GM18520 (cell line): ENCODE data around the gene RINT1.
"Not testable (repeated sequence)": the region's sequence is repeated elsewhere in the genome, so short reads cannot be mapped to it uniquely, and the experiment has no call there.

Source experiments
- ATAC-seq: cut with Tn5 transposase; IDR thresholded peaks from one replicate; pipeline ENCODE4 v1.9.1; 2021; ENCODE audit not compliant: unreplicated experiment

The RINT1 gene

DNA sequence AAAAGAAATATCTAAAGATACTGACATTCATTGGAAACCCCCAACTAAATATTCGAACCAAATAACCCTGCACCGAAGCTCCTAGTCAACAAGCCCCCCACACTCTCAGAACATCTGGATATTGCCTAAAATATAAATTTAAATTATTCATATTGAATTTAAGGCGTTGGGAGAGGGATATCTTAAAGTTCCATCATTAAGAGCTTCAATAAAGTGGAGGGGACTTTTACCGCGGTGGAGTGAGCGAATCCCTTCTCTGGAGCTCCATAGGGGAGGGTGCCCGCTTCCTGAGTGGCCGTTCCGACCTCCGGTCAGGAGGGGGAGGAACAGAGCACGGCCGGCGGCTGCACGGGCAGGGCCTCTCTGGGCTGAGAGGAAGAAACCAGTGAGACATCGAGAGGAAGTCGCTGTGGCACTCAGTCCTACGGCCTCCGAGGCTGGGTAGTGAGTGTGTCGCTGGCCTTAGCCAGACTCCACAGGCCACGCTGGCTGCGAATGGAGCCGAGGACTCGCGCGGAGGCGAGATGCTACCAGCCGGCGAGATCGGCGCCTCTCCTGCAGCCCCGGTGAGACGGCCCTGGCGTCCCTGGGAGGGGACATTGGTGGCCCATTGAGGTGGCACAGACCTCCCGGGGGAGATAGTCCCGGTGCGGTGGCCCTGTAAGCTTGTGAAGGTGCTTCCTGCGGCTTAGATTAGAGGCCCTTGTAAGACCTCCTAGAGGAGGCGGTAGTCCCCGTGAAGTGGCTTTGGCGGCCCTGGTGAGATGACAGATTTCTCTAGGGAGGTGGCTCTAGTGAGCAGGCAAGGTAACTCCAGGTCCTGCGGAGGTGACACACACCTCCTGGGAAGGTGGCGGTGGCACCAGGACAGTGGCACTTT lies at the start of gene RINT1:
RINT1 (plus strand) TSS at position 410 of the 880 bp plus-strand sequence; CDS start at position 525, 115 bp downstream.
- peak; percentile 96 for ATAC-seq

DNA sequence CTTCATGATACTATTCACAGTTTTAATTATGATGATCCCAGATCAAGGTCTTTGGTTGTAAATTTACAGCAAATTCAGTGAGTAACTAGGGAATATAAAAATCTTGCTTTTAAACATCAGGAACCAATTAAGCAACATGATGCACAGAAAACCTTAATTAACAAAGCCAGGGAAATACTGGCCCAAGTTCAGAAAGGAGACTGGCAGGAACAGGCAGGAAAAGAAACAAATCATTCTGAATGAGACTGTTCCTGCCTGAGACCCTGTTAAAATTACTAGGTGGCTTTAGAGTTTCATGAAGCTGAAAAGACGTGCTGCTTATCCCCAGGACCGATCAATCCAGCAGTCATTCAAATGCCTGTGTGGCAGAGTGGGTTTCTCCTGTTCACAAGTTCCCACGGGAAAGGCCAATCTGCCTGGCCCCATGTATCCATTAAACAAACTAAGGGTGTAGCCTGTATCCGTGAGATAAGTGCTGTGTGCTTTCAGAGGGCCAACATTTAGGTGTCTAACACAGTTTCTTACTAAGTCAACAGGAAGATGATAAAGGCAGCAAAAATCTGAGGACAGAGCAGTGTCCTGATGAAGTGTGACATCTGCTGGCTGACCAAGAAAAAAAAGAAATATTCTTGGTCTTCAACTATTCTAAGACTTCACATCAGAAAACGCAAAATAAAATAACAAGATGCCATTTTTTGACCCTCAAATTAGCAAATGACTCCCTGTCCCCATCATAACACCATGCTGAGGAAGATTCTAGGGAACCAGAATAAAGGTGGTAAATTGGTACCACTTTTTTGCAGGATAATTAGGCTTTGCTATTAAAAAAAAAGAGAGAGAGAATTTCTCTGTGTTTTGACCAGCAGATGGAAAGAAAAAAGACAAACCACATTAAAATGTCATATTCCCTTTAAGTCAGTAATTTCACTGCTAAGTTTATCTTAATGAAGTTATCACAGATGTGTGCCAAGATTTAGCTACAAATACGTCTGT lies 44.1 kb upstream of the RINT1 start:
- no peak for ATAC-seq

DNA sequence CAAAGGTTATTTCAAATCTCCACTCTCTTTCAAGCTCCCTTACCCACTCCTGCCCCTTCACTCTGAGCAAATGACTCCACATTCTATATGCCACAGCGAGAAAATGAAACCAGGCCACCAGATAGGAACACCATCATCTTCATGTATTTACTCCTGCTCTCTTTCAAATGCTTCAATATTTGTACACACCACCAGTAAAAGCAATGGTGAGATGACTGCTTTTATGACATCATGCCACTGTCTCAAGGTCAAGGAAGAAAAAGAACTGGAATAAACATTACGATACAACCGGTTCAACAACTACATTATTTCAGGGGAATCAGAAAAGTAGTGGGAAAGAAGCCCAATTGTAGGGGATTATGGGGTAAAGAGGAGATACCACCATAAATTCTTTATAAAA lies 42.6 kb upstream of the RINT1 start:
- no peak for ATAC-seq

DNA sequence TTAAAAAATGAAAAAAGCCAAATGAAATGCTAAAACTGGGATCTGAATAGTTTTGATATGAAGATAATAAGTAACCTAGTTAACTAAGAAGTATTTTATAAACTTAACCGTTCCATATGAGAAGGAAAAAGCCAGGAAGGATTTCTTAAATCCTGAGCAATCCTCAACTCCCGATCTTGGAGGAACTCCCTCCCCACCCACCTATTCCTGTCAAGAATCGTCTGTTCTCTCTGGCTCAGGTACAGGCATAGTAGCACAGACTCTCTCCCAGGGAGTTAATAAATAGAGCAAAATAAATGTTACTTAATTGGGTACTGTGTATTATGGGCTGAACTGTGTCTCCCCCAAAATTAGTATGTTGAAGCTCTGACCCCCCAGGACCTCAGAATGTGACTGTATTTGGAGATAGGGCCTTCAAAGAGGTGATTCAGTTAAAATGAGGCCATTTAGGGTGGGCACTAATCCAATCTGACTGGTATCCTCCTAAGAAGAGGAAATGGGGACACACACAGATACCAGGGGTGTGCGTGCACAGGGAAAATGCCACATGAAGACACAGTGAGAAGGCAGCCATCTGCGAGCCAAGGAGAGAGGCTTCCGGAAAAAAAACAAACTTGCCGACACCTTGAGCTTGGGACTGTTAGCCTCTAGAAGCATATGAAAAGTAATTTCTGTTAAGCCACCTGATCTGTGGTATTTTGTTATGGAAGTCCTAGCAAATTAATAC lies 38.6 kb upstream of the RINT1 start:
- ATAC-seq = no peak

DNA sequence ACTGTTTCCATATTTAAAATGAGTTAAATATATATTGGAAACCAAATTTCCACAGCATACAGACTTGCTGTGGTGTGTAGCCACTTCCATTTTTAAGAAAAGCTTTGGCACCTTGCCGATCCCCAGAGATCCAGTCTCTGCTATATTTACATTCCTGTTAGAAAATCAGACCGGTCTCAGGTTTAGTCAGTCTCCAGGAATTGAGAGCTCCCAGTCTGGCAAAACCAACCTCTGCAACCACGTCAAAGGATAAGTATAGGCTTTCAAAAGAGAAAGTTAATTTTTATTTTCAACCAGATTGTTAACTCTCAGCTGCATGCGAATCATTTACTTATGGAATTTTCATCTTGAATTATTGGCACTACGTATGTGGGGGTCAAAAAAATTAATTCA lies 38.1 kb upstream of the RINT1 start:
- ATAC-seq = no peak

DNA sequence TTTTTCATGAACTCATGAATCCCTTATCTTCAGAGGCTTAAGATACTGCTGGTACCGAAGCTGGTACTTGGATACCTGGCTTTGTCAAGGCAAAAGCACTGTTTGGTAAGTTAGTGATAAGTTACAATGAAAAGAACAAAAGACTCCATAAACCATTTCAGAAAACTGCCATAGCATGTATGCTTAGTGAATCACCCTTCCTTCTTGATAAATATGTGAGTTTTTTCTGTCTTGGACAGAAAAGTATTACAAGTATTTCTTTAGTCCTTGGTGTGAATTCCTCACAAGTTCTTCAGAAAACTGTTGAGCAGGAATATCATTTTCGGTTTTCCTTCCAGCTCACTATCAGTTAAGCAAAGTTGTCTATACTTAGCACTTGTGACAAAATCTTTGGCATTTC lies 35.5 kb upstream of the RINT1 start:
- no peak for ATAC-seq

DNA sequence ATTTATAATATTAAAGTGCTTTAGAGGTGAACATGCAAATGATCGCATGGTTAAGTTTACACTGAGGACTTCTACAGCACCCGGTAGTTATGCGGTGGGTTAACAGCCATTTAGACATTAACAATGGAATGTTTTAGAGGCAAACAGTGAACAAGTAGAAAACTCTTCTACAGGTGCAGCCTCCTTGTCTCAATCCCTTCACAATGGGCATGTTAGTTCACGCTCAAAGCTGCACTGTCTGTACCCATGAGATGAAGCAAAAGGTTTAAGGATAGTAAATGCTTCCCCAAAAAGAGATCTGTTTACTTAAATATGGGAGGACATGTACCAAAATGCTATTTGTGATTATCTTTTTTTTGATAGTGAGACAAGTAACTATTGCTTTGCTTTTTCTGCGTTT lies 35.0 kb upstream of the RINT1 start:
- no peak for ATAC-seq

DNA sequence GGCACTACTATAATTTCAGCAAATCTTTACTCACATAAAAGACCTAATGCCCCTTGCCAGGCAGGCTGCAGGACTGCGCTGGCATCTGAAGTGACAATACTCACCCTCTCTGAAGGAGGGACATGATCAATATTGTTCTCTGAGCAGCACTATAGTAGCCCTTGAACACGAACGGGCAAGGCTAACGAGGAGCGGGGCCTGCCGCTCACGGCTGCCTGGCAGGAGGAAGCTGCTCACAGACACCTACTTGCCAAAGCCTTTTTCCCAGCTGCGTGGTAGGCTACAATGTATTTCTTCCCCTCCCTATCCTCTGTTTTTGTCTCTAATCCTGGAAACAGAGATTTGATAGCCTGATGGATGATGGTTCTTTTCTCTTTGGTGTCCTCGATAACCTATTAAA lies 29.8 kb upstream of the RINT1 start:
- no peak for ATAC-seq

DNA sequence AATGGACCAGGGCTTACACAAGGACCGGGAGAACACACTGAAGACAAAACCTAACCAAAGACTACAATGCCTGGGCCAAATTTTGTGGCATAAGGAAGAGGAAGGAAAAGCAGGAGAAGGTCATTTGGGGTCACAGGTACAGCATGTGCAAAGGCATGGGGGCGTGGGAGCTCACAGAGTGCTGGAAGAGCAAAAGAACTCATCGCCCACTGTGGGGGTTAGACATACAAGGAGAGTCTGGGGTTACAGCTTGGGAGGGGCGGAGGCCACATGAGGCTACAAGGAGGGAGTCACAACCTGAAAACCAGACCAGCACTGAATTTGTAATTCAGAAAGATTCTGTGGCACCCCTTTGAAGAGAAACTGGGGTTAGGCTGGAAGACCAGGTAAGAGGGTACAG lies 19.6 kb upstream of the RINT1 start:
- no peak for ATAC-seq

DNA sequence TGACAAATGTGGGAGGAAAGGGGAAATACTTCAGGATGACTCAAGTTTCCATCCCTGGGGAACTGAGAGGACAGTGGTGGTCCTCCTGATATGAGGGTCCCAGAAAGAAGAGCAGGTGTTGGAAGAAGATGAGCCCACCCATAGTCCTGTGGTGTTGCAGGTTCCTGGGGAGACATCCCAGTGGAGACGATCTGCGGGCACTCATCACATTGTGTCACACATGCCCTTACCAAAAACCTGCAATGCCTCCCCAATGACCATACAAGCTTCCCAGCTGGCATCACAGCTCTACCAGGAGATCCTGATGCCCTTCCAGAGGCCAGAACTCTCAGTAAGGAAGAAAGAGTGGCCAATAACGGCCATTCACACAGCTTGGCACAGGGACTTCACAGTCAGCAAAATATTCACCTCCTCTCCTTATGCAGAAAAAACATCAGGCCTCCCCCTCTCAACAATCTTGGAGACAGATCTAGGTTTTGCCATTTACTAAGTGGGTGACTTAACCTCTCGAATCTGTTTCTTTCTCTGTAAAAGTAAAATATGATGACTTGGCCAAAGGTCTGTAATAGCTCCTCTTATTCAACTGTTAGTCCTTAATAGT lies 19.0 kb upstream of the RINT1 start:
- ATAC-seq = no peak

DNA sequence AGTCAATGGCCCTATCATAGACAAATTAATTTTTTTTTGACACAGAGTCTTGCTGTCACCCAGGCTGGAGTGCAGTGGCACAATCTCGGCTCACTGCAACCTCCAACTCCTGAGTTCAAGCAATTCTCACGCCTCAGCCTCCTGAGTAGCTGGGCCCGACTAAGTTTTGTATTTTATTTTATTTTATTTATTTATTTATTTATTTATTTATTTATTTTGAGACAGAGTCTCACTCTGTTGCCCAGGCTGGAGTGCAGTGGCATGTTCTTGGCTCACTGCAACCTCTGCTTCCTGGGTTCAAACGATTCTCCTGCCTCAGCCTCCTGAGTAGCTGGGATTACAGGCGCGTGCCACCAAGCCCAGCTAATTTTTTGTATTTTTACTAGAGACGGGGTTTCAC lies 16.4 kb upstream of the RINT1 start:
- not testable (repeated sequence) for ATAC-seq

DNA sequence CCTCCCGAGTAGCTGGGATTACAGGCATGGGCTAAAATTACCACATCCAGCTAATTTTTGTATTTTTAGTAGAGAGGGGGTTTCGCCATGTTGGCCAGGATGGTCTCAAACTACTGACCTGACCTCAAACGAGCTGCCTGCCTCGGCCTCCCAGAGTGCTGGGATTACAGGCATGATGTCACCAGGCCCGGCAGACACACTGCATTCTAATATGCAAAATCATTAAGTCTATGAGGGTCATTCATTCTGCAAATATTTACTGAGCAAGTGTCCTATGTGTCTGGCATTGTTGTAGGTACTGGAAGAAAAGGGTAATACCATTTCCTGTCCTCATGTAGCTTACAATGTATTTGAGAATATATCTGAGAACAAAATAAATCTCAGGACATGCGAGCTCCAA lies 12.6 kb upstream of the RINT1 start:
- ATAC-seq = no peak

DNA sequence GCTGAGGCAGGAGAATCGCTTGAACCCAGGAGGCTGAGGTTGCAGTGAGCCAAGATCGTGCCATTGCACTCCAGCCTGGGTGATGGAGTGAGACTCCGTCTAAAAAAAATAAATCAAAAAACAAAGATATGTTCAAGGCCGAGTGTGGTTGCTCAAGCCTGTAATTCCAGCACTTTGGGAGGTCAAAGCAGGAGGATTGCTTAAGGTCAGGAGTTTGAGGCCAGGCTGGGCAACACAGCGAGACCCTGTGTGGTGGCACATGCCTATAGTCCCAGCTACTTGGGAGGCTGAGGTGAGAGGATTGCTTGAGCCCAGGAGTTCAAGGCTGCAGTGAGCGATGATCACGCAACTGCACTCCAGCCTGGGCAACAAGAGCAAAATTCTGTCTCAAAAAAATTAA lies 11.4 kb upstream of the RINT1 start:
- not testable (repeated sequence) for ATAC-seq

DNA sequence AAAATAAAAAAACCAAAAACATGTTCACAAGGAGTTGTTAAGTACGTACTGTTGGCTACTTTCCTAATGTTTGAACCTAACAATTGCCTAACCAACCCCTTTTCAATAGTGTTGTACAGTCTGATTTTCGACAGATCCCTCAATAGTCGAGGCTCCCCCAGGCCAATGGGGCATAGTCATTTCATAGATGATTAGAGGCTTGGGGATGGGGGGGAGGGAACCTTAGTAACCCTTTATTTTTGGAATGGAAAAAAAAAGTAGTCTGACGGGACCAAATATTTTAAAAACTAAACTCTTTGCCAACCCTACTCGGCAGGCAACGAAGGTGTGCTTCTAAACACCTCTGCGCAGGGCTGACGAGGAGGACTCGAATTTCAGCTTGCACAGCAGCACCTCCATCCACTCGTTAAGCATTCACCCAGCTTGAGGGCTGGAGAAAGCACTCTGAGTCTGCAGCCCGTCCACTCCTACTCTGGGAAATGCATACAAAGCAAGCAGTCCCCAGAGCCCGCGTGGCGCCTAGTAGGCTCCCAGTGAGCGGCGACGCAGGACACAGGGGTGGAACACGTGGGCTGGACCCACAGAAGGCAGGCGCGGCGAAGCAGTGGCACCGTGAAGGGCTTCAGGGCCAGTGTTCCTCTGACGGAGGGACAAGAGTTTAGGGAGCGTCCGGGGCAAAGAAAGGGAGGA lies 10.8 kb upstream of the RINT1 start:
- ATAC-seq = peak; percentile 12

DNA sequence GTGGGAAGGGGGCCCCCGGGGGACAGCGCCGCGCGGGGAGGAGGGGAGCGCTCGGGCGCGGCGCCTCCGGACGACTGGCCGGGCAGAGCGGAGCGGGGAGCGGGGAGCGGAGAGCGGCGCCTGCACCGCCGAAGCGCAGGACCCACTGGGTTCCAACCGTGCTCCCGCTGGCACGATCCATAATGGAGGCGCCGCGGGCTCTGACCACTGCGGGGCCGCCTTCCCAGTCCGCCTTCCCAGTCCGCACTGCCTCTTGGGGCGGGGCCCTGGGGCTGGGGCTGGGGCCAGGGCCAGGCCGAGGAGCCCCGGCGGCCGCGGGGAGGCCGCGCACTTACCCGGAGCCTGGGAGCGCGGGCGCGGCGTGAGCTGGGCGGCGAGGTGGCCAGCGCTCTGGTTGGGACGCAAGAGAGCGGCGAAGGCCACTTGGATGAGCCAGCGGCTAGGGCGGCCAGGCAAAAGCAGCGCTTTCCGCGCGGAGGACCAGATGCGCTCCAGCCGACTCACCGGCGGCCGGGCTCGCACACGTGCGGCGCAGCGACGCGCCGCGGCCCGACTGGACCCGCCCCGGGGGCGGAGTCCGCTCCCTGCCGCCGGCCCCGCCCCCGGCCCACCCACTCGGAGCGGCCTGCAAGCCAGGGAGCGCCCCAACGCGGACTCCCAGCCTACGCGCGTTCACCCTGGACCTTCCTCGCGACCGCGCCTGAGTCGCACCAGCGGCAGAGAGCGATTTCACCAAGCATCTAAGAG lies 10.1 kb upstream of the RINT1 start, which contains the start of gene PUS7:
PUS7 (minus strand) TSS at position 555 of the 747 bp plus-strand sequence. CDS start 13,759 bp downstream, outside the sequence.
- peak; percentile 80 for ATAC-seq

DNA sequence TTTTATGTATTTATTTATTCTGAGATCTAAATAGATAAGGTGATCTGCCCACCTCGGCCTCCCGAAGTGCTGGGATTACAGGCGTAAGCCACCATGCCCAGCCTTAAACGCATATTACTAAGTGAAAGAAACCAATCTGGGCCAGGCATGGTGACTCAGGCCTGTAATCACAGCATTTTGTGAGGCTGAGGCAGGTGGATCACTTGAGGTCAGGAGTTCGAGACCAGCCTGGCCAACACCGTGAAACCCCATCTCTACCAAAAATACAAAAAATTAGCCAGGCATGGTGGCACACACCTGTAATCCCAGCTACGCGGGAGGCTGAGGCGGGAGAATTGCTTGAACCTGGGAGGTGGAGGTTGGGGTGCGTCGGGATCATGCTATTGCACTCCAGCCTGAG lies 7.6 kb upstream of the RINT1 start:
- ATAC-seq = not testable (repeated sequence)

DNA sequence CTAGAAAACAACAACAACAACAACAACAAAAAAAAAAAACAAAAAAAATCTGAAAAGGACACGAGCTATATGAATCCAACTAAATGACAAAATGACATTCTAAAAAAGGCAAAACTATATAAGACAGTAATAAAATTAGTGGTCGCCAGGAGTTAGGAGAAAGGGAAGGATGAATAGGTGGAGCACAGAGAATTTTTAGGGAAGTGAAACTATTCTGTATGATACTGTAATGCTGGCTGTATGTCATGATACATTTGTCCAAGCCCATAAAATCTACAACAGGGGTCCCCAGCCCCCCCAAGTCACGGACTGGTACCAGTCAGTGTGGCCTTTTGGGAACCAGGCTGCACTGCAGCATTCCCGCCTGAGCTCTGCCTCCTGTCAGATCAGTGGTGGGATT lies 7.2 kb upstream of the RINT1 start:
- no peak for ATAC-seq

DNA sequence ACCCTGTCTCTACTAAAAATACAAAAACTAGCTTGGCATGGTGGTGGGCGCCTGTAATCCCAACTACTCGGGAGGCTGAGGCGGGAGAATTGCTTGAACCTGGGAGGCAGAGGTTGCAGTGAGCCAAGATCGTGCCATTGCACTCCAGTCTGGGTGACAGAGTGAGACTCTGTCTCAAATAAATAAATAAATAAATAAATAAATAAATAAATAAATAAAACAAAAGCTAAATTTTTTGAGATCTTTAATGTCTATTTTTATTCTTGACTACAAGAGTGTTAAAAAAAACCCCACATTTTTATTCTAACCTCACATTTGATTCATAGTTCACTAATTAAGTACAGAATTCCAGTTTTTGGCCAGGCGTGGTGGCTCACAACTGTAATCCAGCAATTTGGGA lies 4.3 kb upstream of the RINT1 start:
- not testable (repeated sequence) for ATAC-seq

DNA sequence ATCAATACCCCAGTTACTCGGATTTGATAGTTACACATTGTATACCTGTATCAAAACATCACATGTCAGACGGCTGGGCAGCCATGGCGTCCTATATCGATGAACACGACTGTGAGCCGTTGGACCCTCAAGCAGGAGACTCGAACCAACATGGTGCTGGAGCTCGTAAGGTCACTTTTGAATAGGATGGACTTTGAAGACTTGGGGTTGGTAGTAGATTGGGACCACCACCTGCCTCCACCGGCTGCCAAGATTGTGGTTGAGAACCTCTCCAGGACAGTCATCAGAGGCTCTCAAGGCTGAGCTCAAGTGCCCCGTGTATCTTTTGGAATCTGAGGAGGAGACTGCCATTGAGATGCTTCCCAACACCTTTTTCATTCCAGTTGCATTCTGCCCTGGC lies 1.9 kb upstream of the RINT1 start:
- no peak for ATAC-seq
